GM18870 (cell line): ENCODE data around the gene RDH14.

ENCODE experiments used
- ATAC-seq: cut with Tn5 transposase; IDR thresholded peaks from one replicate; pipeline ENCODE4 v1.9.1; 2021; ENCODE audit warnings: moderate library complexity; ENCODE audit not compliant: unreplicated experiment

RDH14 gene

GRCh38 chr2:18522484-18523146 is 37.8 kb downstream of the RDH14 start:
- ATAC-seq: no peak

GRCh38 chr2:18520451-18521425 is 39.7 kb downstream of the RDH14 start:
- ATAC-seq: peak; percentile 79

GRCh38 chr2:18519914-18520450 is 40.5 kb downstream of the RDH14 start:
- no peak for ATAC-seq

- no peak for ATAC-seq
Observed at GRCh38 chr2:18518116-18519111, 42.0 kb downstream of the RDH14 start.

GRCh38 chr2:18517386-18517785 is 43.1 kb downstream of the RDH14 start:
- ATAC-seq: no peak

- ATAC-seq: no peak
Observed at GRCh38 chr2:18516112-18516511, 44.3 kb downstream of the RDH14 start.

- no peak for ATAC-seq
Observed at GRCh38 chr2:18514526-18515461, 45.7 kb downstream of the RDH14 start.

GRCh38 chr2:18510775-18511174 is 49.7 kb downstream of the RDH14 start:
- ATAC-seq: no peak

- no peak for ATAC-seq
Observed at GRCh38 chr2:18506883-18507509, 53.5 kb downstream of the RDH14 start.

GRCh38 chr2:18505703-18506341 is 54.6 kb downstream of the RDH14 start:
- no peak for ATAC-seq
